Adipocyte (in vitro differentiated cells): ENCODE results near the gene NVL.
A peak's percentile ranks its signal among the peaks of the same experiment; 100 is the strongest.
"Not testable (repeated sequence)": the region's sequence is repeated elsewhere in the genome, so short reads cannot be mapped to it uniquely, and the experiment has no call there.

Experiments used
- DNase-seq: peaks from one replicate; pipeline ENCODE4 v3.0.0-alpha.2; 2015; ENCODE audit warnings: low read depth
- H3K27me3 ChIP-seq: replicated peaks from 2 replicates; pipeline ENCODE4 v1.7.0; 2013; ENCODE audit warnings: mild to moderate bottlenecking, low read length, moderate library complexity; ENCODE audit not compliant: control insufficient read depth, insufficient read depth
- H3K36me3 ChIP-seq: 2 replicates; pipeline ENCODE4 v1.7.0; 2013; ENCODE audit warnings: low read length, mild to moderate bottlenecking, moderate library complexity; ENCODE audit not compliant: control insufficient read depth, insufficient read depth, severe bottlenecking
- H3K4me1 ChIP-seq: 2 replicates; pipeline ENCODE4 v1.7.0; 2013; ENCODE audit warnings: mild to moderate bottlenecking, low read length, moderate library complexity; ENCODE audit not compliant: control insufficient read depth, insufficient read depth
- H3K4me3 ChIP-seq: 2 replicates; pipeline ENCODE4 v1.7.0; 2013; ENCODE audit warnings: mild to moderate bottlenecking, low read length, moderate library complexity
- H3K9ac ChIP-seq: 2 replicates; pipeline ENCODE4 v1.7.0; 2013; ENCODE audit warnings: mild to moderate bottlenecking, low read length, moderate library complexity
- H3K9me3 ChIP-seq: 2 replicates; pipeline ENCODE4 v1.7.0; 2013; ENCODE audit warnings: mild to moderate bottlenecking, low read length, moderate library complexity; ENCODE audit not compliant: control insufficient read depth

The NVL gene

GRCh38 chr1:224353975-224354925, 24.3 kb upstream of the NVL start:
- Histone ChIP-seq H3K9me3 (no peaks in the 10 kb centered on the region), H3K9ac (no peak overlapping the region), H3K27me3 (no peaks in the 10 kb centered on the region), H3K4me3 (no peak overlapping the region), H3K36me3 (no peaks in the 10 kb centered on the region), H3K4me1 (peaks cover 16% of the 10 kb centered on the region)
- no peak for DNase-seq

GRCh38 chr1:224352436-224353085, 22.6 kb upstream of the NVL start:
- not testable (repeated sequence) for H3K4me1 ChIP-seq, H3K9ac ChIP-seq, H3K4me3 ChIP-seq, H3K36me3 ChIP-seq, H3K27me3 ChIP-seq, DNase-seq, H3K9me3 ChIP-seq

GRCh38 chr1:224349716-224350115, 19.7 kb upstream of the NVL start:
- H3K4me1 ChIP-seq, H3K36me3 ChIP-seq, H3K9ac ChIP-seq, DNase-seq, H3K4me3 ChIP-seq, H3K27me3 ChIP-seq, H3K9me3 ChIP-seq: not testable (repeated sequence)

GRCh38 chr1:224348137-224348536, 18.2 kb upstream of the NVL start:
- H3K36me3 ChIP-seq, result no peaks in the 10 kb centered on the region
- H3K4me3 ChIP-seq, result no peak overlapping the region
- DNase-seq, result no peak
- no peaks in the 10 kb centered on the region for H3K27me3 ChIP-seq
- H3K4me1 ChIP-seq, result no peaks in the 10 kb centered on the region
- H3K9ac ChIP-seq, result no peak overlapping the region
- peaks cover 19% of the 10 kb centered on the region for H3K9me3 ChIP-seq

GRCh38 chr1:224343679-224344078, 13.7 kb upstream of the NVL start:
- Histone ChIP-seq H3K27me3 (no peaks in the 10 kb centered on the region), H3K9ac (no peak overlapping the region), H3K4me3 (no peak overlapping the region), H3K36me3 (no peaks in the 10 kb centered on the region), H3K9me3 (peaks cover 28% of the 10 kb centered on the region), H3K4me1 (no peaks in the 10 kb centered on the region)
- DNase-seq, result no peak

- not testable (repeated sequence) for H3K27me3 ChIP-seq, H3K36me3 ChIP-seq, H3K4me1 ChIP-seq
- peak overlapping the region; percentile 79 for H3K4me3 ChIP-seq
- peaks cover 28% of the 10 kb centered on the region for H3K9me3 ChIP-seq
- H3K9ac ChIP-seq, result peak overlapping the region; percentile 46
- peak; percentile 46 for DNase-seq
Measured at GRCh38 chr1:224340453-224341384, 10.7 kb upstream of the NVL start.

- Histone ChIP-seq H3K9me3 (peaks cover 23% of the 10 kb centered on the region), H3K4me1 (no peaks in the 10 kb centered on the region), H3K4me3 (no peak overlapping the region), H3K36me3 (no peaks in the 10 kb centered on the region), H3K9ac (no peak overlapping the region), H3K27me3 (no peaks in the 10 kb centered on the region)
- no peak for DNase-seq
Measured at GRCh38 chr1:224339442-224340033, 9.6 kb upstream of the NVL start.

GRCh38 chr1:224338150-224338838, 8.3 kb upstream of the NVL start:
- Histone ChIP-seq H3K9ac (no peak overlapping the region), H3K9me3 (peaks cover 10% of the 10 kb centered on the region), H3K27me3 (no peaks in the 10 kb centered on the region), H3K4me3 (no peak overlapping the region), H3K4me1 (no peaks in the 10 kb centered on the region), H3K36me3 (no peaks in the 10 kb centered on the region)
- DNase-seq, result no peak

- no peak overlapping the region for H3K4me3 ChIP-seq
- no peak overlapping the region for H3K9ac ChIP-seq
- DNase-seq, result no peak
- peaks cover 2% of the 10 kb centered on the region for H3K4me1 ChIP-seq
- H3K36me3 ChIP-seq, result no peaks in the 10 kb centered on the region
- H3K27me3 ChIP-seq, result no peaks in the 10 kb centered on the region
- no peaks in the 10 kb centered on the region for H3K9me3 ChIP-seq
Measured at GRCh38 chr1:224333939-224334786, 4.2 kb upstream of the NVL start.
